Measurements from ENCODE around the gene PVR.
"Not testable (repeated sequence)": the region's sequence is repeated elsewhere in the genome, so short reads cannot be mapped to it uniquely, and the experiment has no call there.

Gene PVR

GRCh38 chr19:44661904-44662303 is 18.2 kb downstream of the PVR start:
- TF ChIP-seq CTCF (IDR thresholded peaks at IDR 0.05; ENCODE audit: borderline replicate concordance, control extremely low read depth, extremely low read depth, insufficient read depth, missing control alignments): no peak
- in situ Hi-C loops (cut with MboI; ENCODE audit: low sequenced_read_pairs, unreplicated experiment): no loop called here

GRCh38 chr19:44662691-44663385 is 19.1 kb downstream of the PVR start:
- in situ Hi-C loops (cut with MboI; ENCODE audit: low sequenced_read_pairs, unreplicated experiment): no loop called here
- TF ChIP-seq CTCF (IDR thresholded peaks at IDR 0.05; ENCODE audit: borderline replicate concordance, control extremely low read depth, extremely low read depth, insufficient read depth, missing control alignments): no peak
- no peak for DNase-seq (ENCODE audit: low spot score)

More at GRCh38 chr19:44661904-44662303, 18.2 kb downstream of the PVR start:
- DNase-seq (ENCODE audit: low spot score): no peak

GRCh38 chr19:44663996-44664395 is 20.3 kb downstream of the PVR start:
- no peak for DNase-seq (ENCODE audit: low spot score)
- no peak for TF ChIP-seq CTCF (IDR thresholded peaks at IDR 0.05; ENCODE audit: borderline replicate concordance, control extremely low read depth, extremely low read depth, insufficient read depth, missing control alignments)
- in situ Hi-C loops (cut with MboI; ENCODE audit: low sequenced_read_pairs, unreplicated experiment): no loop called here

GRCh38 chr19:44664976-44665375 is 21.3 kb downstream of the PVR start:
- in situ Hi-C loops (cut with MboI; ENCODE audit: low sequenced_read_pairs, unreplicated experiment): no loop called here
- no peak for TF ChIP-seq CTCF (IDR thresholded peaks at IDR 0.05; ENCODE audit: borderline replicate concordance, control extremely low read depth, extremely low read depth, insufficient read depth, missing control alignments)
- DNase-seq (ENCODE audit: low spot score): no peak

GRCh38 chr19:44666852-44667556 is 23.3 kb downstream of the PVR start:
- in situ Hi-C loops (cut with MboI; ENCODE audit: low sequenced_read_pairs, unreplicated experiment): no loop called here
- DNase-seq (ENCODE audit: low spot score): no peak
- TF ChIP-seq CTCF (IDR thresholded peaks at IDR 0.05; ENCODE audit: borderline replicate concordance, control extremely low read depth, extremely low read depth, insufficient read depth, missing control alignments): no peak

- in situ Hi-C loops (cut with MboI; ENCODE audit: low sequenced_read_pairs, unreplicated experiment): no loop called here
- no peak for TF ChIP-seq CTCF (IDR thresholded peaks at IDR 0.05; ENCODE audit: borderline replicate concordance, control extremely low read depth, extremely low read depth, insufficient read depth, missing control alignments)
- no peak for DNase-seq (ENCODE audit: low spot score)
Measured at GRCh38 chr19:44668985-44669764, 25.5 kb downstream of the PVR start.

- DNase-seq (ENCODE audit: low spot score); in situ Hi-C loops (cut with MboI; ENCODE audit: low sequenced_read_pairs, unreplicated experiment): not testable (repeated sequence)
Measured at GRCh38 chr19:44670027-44670426, 26.3 kb downstream of the PVR start.
